Fibroblast of villous mesenchyme (primary cell): ENCODE data around the gene USP28. TPM values are rescaled to one million over a fixed set of nuclear protein-coding genes. Genes with fewer than 3 reads are reported as not detected.
"Not testable (repeated sequence)": the region's sequence is repeated elsewhere in the genome, so short reads cannot be mapped to it uniquely, and the experiment has no call there.

ENCODE experiments used
- DNase-seq: peaks from one replicate; pipeline ENCODE4 v3.0.0-alpha.2; 2010; ENCODE audit warnings: low read depth
- H3K4me3 ChIP-seq: 2 replicates; pipeline ENCODE4 v1.5.1; 2011; ENCODE audit warnings: low read depth, mild to moderate bottlenecking, low read length
- CTCF ChIP-seq: IDR thresholded peaks from 2 replicates; pipeline ENCODE4 v1.5.1; 2012; ENCODE audit warnings: low read depth, mild to moderate bottlenecking, low read length; ENCODE audit not compliant: insufficient read depth
- total RNA-seq: library from RNA; depleted of rRNA; stranded (reverse); fragments of >200 nt; gene quantifications from 2 replicates; pipeline ENCODE4 v1.2.3, GENCODE V29; 2012

Gene USP28
- total RNA-seq, 1 donor = 37.1 TPM

DNA sequence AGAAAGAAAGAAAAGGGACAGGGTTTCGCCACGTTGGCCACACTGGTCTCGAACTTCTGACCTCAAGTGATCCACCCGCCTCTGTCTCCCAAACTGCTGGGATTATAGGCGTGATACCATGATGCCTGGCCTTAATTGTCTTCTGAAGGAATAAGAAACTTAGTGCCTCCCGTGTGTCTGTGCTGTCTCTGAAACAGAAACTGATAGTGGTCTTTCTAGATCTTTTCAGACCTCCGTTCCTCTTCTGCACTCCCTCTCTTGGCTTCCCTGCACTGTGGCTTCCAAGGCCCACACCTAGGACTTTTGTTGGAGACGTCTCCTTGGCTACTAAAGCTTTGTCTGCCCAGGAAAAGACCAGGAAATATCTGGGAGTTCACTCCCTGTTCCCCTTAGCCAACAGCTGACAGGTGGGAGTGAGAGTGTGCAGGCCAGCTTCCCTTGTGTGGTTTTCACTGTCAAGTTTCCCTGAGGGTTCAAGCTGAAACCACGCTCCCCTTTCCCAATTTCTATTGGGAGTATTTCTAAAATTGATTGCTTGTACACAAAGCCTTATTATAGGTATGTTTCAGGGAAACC lies 19.1 kb upstream of the USP28 start:
- DNase-seq = no peak
- H3K4me3 ChIP-seq = no peak overlapping the region
- no peak for TF ChIP-seq CTCF

- no peak overlapping the region for H3K4me3 ChIP-seq
- DNase-seq = no peak
- TF ChIP-seq CTCF = no peak
Measured at GRCh38 chr11:113888848-113889247, 13.5 kb upstream of the USP28 start.

DNA sequence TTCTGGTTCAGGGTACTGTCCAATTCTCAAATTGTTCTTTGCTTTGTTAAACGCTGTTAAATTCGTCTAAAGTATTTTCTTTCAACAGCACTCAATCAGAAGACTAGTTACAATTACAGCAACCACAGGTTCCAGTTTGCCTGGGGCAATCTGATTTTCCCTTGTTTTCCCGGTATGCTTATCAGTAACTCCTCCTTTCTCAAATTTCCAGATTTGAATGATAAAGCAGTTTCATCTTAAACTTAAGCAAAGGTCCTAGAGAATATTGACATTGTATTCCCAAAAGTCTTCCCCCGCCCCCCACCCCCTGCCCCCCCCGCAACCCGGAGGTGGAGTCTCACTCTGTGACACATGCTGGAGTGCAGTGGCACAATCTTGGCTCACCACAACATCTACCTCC lies 10.5 kb upstream of the USP28 start:
- no peak for DNase-seq
- no peak overlapping the region for H3K4me3 ChIP-seq
- no peak for TF ChIP-seq CTCF

DNA sequence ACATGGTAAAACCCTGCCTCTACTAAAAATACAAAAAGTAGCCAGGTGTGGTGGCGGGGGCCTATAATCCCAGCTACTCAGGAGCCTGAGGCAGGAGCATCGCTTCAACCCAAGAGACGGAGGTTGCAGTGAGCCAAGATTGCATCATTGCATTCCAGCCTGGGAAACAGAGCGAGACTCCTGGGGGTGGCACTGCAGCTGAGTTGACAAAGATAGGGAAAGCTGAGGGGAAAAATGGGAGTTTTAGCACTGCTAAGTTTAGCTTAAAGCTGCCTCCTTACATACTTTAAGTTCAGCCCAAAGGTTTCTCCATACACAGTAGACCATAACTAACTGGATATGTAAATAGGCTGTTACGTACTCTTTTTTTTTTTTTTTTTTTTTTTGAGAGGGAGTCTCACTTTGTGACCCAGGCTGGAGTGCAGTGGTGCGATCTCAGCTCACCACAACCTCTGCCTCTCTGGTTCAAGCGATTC lies 9.0 kb upstream of the USP28 start:
- no peak for TF ChIP-seq CTCF
- peak; percentile 47 for DNase-seq
- H3K4me3 ChIP-seq = no peak overlapping the region

GRCh38 chr11:113881856-113882255 lies 6.5 kb upstream of the USP28 start:
- TF ChIP-seq CTCF = no peak
- DNase-seq = no peak
- no peak overlapping the region for H3K4me3 ChIP-seq

DNA sequence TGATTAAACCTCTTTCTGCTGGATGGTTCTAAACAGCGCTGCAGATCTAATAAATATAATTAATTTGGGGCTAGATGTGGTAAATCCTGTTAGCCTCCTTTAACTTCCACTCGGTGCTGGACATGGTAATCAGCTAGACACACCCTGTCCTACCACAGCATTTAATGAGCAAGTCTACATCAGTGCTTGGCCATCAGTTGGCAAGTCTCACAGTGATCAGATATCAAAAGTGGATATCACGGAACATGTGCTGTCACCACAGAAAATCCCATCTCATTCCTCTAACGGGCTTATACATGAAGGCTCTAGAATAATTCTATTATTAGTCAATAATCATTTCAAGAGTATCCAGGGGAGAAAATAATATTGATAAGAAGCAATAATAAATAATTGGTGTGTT lies 5.6 kb upstream of the USP28 start:
- DNase-seq = no peak
- H3K4me3 ChIP-seq = no peak overlapping the region
- TF ChIP-seq CTCF = no peak

DNA sequence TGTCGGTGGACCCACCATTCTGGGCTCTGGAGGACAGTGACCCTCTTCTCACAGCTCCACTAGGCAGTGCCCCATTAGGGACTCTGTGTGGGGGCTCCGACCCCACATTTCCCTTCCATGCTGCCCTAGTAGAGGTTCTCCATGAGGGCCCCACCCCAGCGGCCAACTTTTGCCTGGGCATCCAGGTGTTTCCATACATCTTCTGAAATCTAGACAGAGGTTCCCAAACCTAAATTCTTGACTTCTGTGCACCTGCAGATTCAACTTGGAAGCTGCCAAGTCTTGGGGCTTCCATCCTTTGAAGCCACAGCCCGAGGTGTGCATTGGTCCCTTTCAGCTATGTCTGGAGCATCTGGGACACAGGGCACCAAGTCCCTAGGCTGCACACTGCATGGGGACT lies 4.1 kb upstream of the USP28 start:
- not testable (repeated sequence) for H3K4me3 ChIP-seq, DNase-seq
